Ishikawa (cell line): Measurements from ENCODE around the gene PSPN.

Source experiments
- CEBPB ChIP-seq: IDR thresholded peaks from 2 replicates; pipeline ENCODE4 v1.6.1; 2012
- CREB1 ChIP-seq: IDR thresholded peaks from 2 replicates; pipeline ENCODE4 v1.6.1; 2012; ENCODE audit warnings: low read depth
- EGR1 ChIP-seq: IDR thresholded peaks from 2 replicates; pipeline ENCODE4 v1.6.1; 2012
- EP300 ChIP-seq: IDR thresholded peaks from 2 replicates; pipeline ENCODE4 v1.6.1; 2012; ENCODE audit warnings: borderline replicate concordance
- FOXM1 ChIP-seq: IDR thresholded peaks from 2 replicates; pipeline ENCODE4 v1.6.1; 2012; ENCODE audit warnings: low read depth, borderline replicate concordance
- MAX ChIP-seq: IDR thresholded peaks from 2 replicates; pipeline ENCODE4 v1.6.1; 2012
- NFIC ChIP-seq: IDR thresholded peaks from 2 replicates; pipeline ENCODE4 v1.6.1; 2012
- RAD21 ChIP-seq: IDR thresholded peaks from 2 replicates; pipeline ENCODE4 v1.6.1; 2012; ENCODE audit warnings: low read depth
- TAF1 ChIP-seq: IDR thresholded peaks from 2 replicates; pipeline ENCODE4 v1.6.1; 2012; ENCODE audit warnings: low read depth, mild to moderate bottlenecking
- TCF12 ChIP-seq: IDR thresholded peaks from 2 replicates; pipeline ENCODE4 v1.6.1; 2012; ENCODE audit warnings: low read depth
- TEAD4 ChIP-seq: IDR thresholded peaks from 2 replicates; pipeline ENCODE4 v1.6.1; 2012
- USF1 ChIP-seq: IDR thresholded peaks from 2 replicates; pipeline ENCODE4 v1.6.1; 2012
- YY1 ChIP-seq: IDR thresholded peaks from 2 replicates; pipeline ENCODE4 v1.6.1; 2012; ENCODE audit warnings: low read depth
- ZBTB7A ChIP-seq: IDR thresholded peaks from 2 replicates; pipeline ENCODE4 v1.6.1; 2012; ENCODE audit warnings: low read depth
- TF ChIP-seq, protein P1 (sequence below): IDR thresholded peaks from 2 replicates; pipeline ENCODE4 v1.6.1; 2012; ENCODE audit warnings: low read depth, mild to moderate bottlenecking

Gene PSPN

DNA sequence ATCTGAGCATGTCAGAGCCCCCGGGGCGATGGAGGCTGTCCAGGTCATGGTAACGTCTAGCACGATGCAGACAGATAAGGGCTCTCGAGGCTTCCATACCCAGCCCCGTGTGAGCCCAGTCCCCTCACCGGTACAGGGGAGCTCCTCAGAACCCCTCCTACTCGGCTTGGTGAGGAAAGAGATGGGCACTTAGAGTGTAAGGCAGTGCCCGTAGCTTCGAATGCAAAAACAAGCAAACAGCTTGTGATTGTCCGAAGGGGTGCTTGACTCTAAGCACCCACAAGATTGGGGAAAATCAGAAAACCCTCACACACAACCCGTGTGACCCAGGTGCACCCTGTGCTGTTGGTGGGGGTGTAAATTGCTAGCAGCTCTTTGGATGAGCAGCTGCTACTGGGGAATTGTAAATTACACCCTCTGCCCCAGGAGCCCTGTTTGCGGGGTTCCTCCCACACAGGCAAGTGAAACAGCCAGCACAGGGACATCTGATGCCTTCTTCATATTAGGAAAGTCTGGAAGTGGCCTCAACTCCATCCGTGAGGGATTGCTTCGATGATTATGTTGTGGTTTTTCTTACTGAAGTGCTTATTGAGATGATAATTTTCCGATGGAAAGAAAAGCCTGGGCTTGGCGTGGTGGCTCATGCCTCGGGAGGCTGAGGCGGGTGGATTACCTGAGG, 918 bp upstream of the PSPN start:
- no peak for TF ChIP-seq YY1
- no peak for TF ChIP-seq ZBTB7A
- no peak for TF ChIP-seq MAX
- TF ChIP-seq FOXM1 = no peak
- TF ChIP-seq TCF12 = no peak
- no peak for TF ChIP-seq EGR1

GRCh38 chr19:6374711-6375410, 872 bp downstream of the PSPN start:
- TF ChIP-seq YY1 = no peak
- TF ChIP-seq ZBTB7A = no peak
- no peak for TF ChIP-seq TAF1

DNA sequence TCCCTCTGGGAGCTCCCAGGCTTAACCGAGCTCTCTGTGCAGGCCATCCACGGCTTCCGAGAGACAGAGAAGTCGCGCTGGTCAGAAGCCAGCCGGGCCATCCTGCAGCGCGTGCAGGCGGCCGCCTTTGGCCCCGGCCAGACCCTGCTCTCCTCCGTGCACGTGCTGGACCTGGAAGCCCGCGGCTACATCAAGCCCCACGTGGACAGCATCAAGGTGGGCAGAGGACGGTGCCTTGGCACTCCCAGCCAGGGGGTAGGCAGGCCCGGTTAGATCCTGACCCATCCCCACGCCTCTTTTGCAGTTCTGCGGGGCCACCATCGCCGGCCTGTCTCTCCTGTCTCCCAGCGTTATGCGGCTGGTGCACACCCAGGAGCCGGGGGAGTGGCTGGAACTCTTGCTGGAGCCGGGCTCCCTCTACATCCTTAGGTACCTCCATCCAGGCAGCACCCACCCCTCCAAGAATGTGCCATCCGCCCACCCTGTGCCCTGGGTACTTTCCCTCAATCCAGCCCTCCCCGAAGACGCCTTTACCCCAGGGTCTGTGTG, 1.5 kb downstream of the PSPN start:
- TF ChIP-seq MAX (no peak), USF1 (no peak)

- TF ChIP-seq ZBTB7A (0 out of 2 replicates have a peak, but pooled peaks have one; percentile 20), CREB1 (no peak)
Measured at GRCh38 chr19:6373813-6374108, 2.0 kb downstream of the PSPN start.

DNA sequence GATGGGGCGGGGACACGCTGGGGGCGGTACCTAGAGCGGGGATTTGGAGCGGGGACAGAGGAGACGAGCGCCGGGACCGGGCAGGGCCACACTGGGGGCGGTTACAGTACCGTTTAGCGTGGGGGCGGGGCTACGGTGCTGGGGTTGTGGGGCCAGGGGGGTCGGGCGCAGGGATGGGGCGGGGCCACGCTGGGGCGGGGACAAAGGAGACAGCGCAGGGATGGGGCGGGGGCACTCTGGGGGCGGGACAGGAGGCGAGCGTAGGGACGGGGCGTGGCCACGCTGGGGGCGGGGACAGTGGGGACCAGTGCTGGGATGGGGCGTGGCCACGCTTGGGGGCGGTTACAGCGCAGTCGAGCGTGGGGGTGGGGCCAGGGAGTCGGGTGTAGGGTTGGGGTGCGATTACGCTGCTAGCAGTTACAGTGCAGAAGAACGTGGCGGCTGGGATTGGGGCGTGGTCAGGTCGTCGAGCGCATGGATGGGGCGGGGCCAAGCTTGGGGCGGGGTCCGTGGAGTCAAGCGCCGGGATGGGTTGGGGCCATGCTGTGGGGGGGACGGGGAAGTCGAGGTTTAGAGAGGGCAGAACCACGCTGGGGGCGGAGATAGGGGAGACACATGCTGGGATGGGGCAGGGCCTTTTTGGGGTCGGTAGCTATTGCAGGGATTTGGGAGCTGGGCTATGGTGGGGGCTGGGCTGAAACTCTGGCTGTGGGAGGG, 2.5 kb downstream of the PSPN start:
- TF ChIP-seq RAD21 (no peak), CREB1 (no peak; the same call in 1 of the 2 replicates), MAX (peak; percentile 44), FOXM1 (no peak), EGR1 (no peak)

DNA sequence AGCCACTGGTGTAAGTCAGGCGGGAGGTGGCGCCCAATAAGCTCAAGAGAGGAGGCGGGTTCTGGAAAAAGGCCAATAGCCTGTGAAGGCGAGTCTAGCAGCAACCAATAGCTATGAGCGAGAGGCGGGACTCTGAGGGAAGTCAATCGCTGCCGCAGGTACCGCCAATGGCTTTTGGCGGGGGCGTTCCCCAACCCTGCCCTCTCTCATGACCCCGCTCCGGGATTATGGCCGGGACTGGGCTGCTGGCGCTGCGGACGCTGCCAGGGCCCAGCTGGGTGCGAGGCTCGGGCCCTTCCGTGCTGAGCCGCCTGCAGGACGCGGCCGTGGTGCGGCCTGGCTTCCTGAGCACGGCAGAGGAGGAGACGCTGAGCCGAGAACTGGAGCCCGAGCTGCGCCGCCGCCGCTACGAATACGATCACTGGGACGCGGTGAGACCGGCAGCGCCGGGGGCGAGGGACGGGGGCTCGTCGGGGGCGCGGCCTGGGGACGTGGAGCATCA, 3.1 kb downstream of the PSPN start, which contains the start of gene ALKBH7:
Gene ALKBH7, plus strand, starts transcription at position 201 of the 502 bp plus-strand sequence. Its CDS starts 27 bp downstream, at position 228.
- TF ChIP-seq NFIC = 0 out of 2 replicates have a peak, but pooled peaks have one; percentile 16
- peak; percentile 78 for TF ChIP-seq TAF1
- TF ChIP-seq RAD21 = no peak
- no peak for TF ChIP-seq TEAD4
- no peak for TF ChIP-seq FOXM1
- TF ChIP-seq MAX = peak; percentile 64
- TF ChIP-seq EP300 = no peak; the same call in 1 of the 2 replicates
- TF ChIP-seq YY1 = peak; percentile 73
- peak; percentile 34; the same call in 1 of the 2 replicates for TF ChIP-seq EGR1

GRCh38 chr19:6364353-6364752, 11.4 kb downstream of the PSPN start:
- no peak for TF ChIP-seq EP300

GRCh38 chr19:6362351-6362801, 13.4 kb downstream of the PSPN start:
- TF ChIP-seq, protein P1, sequence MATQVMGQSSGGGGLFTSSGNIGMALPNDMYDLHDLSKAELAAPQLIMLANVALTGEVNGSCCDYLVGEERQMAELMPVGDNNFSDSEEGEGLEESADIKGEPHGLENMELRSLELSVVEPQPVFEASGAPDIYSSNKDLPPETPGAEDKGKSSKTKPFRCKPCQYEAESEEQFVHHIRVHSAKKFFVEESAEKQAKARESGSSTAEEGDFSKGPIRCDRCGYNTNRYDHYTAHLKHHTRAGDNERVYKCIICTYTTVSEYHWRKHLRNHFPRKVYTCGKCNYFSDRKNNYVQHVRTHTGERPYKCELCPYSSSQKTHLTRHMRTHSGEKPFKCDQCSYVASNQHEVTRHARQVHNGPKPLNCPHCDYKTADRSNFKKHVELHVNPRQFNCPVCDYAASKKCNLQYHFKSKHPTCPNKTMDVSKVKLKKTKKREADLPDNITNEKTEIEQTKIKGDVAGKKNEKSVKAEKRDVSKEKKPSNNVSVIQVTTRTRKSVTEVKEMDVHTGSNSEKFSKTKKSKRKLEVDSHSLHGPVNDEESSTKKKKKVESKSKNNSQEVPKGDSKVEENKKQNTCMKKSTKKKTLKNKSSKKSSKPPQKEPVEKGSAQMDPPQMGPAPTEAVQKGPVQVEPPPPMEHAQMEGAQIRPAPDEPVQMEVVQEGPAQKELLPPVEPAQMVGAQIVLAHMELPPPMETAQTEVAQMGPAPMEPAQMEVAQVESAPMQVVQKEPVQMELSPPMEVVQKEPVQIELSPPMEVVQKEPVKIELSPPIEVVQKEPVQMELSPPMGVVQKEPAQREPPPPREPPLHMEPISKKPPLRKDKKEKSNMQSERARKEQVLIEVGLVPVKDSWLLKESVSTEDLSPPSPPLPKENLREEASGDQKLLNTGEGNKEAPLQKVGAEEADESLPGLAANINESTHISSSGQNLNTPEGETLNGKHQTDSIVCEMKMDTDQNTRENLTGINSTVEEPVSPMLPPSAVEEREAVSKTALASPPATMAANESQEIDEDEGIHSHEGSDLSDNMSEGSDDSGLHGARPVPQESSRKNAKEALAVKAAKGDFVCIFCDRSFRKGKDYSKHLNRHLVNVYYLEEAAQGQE = no peak
- no peak for TF ChIP-seq NFIC
- TF ChIP-seq ZBTB7A = no peak
- no peak for TF ChIP-seq TEAD4

GRCh38 chr19:6362027-6362350, 13.7 kb downstream of the PSPN start:
- no peak for TF ChIP-seq MAX
- TF ChIP-seq FOXM1 = no peak
- no peak for TF ChIP-seq CREB1
- TF ChIP-seq TAF1 = no peak
- no peak for TF ChIP-seq TCF12
- no peak for TF ChIP-seq EP300
- no peak for TF ChIP-seq TEAD4
- TF ChIP-seq EGR1 = no peak
- TF ChIP-seq CEBPB = no peak
- no peak for TF ChIP-seq USF1
- TF ChIP-seq, protein P1 = no peak
- no peak for TF ChIP-seq NFIC
